KG1 (cell line): ENCODE data around the gene AP1M1.
"Not testable (repeated sequence)": the region's sequence is repeated elsewhere in the genome, so short reads cannot be mapped to it uniquely, and the experiment has no call there.

Experiments used
- DNase-seq: peaks from one replicate; lab custom pipeline; 2025; lab: John Stamatoyannopoulos, UW

AP1M1 gene

DNA sequence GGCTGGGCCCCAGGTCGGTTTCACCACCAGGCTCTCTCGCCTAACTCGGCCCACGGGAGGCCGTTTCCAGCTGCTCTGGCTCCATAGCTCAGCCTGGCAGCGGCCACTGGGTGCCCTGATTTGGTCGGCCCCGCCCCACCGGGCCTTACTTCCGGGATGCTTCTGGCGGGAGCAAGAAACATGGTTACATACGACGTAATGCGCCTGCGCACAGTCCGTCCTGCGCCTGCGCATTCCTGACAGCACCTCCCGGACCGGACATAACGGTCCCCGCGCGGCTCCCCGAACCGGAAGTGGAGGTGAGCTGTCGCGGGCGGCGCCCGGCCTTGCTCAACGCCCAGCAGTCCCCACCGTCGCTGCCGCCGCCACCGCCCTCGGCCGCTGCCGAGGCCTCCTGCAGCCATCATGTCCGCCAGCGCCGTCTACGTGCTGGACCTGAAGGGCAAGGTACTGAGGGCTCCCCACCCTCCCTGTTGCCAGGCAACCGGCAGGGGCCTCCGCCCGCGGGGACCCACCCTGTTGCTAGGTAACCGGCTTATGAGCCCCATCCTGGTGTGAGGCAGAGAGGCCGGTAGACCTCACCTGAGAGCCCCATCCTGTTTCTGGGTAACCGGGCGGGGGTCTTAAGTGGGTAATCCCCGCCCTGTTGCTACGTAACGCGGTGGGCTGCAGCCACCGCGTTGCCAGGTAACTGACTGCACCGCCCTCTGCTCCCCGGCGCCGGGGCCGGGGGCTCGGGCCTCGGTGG, at the start of gene AP1M1:
Gene AP1M1 (plus strand): TSS at position 290 of the 748 bp plus-strand sequence. CDS start 116 bp downstream, at position 406.
- peak; percentile 94 for DNase-seq

DNA sequence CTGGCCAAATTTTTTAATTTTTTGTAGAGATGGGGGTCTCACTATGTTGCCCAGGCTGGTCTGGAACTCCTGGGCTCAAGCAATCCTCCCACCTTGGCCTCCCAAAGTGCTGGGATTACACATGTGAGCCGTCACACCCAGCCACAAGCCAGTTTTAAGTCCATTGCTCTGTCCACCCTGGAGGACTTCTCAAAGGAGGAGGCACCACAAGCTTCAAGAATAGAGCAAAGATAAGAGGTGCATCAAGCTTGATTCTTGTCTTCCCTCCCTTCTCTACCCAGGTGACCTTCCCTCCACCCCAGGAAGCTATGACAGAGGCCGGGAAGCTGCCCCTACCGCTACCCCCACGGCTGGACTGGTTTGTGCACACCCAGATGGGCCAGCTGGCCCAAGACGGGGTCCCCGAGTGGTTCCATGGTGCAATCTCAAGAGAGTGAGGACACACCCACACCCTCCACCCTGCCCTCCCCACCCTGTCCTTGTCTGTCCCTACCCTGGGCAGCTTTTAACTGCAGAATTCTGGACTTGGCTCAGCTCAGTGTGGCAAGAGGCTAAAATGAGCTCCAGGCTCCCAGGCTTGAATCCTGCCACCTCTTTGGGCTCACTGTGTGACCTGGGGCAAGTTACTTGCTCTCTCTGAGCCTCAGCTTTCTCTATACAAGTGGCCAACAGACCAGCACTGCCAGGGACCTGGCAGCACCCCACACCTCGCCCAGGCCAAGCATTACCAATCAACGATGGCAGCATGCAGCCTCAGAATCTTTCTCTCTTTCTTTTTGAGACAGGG, 49.1 kb upstream of the AP1M1 start:
- DNase-seq = no peak

DNA sequence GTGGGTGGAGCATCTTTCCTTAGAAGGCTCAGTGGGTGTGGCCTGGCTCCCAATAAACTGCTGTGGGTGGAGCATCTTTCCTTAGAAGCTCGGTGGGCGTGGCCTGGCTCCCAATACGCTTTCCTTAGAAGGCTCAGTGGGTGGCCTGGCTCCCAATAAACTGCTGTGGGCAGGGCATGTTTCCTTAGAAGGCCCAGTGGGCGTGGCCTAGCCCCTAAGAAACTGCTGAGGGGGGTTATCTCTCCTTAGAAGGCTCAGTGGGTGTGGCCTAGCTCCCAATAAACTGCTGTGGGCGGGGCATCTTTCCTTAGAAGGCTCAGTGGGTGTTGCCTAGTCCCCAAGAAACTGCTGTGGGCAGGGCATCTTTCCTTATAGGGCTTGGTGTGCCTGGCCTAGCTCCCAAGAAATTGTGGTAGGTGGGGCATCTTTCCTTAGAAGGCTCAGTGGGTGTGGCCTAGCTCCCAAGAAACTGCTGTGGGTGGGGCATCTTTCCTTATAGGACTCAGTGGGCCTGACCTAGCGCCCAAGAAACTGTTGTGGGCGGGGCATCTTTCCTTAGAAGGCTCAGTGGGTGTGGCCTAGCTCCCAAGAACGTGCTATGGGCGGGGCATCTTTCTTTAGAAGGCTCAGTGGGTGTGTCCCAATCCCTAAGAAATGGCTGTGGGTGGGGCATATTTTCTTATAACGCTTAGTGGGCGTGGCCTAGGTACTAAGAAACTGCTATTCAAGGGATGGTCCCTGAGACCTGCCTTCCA, 44.0 kb upstream of the AP1M1 start:
- DNase-seq = no peak

DNA sequence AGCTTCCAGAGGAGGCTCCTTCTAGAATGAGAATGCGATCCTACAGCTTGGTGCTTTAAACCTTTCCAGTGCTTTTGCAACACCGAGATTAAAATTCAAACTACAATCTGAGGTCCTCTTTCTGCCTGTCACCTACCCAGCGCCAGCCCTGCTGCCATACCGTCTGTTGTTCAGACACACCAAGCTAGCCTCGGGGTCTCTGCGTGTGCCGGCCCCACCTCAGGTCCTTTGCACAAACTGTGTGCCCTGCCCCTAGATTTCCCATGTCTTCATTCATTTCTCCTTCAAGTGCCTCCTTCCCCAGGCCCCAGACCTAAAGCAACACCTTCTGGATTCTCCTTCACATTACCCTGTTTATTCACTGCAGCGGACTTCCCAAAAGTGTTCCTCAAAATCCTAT, 43.2 kb upstream of the AP1M1 start:
- DNase-seq = no peak

DNA sequence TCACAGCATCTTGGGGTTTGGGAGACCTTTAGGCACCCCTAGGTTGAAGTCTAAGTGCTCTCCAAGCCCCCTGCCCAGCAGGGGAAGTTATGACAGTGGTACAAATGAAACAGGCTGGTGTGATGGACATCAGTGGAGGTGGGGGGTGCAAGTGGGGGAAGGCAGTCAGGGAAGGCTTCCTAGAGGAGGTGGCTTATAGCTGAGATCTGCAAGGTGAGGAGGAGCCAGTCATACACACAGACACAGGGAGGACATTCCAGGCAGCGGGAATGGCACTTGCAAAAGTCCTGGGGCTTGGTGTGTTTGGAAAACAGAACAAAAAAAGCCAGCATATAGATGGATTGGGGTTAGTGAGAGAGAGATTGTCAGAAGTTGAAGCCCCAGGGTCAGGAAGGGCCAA, 42.6 kb upstream of the AP1M1 start:
- no peak for DNase-seq

DNA sequence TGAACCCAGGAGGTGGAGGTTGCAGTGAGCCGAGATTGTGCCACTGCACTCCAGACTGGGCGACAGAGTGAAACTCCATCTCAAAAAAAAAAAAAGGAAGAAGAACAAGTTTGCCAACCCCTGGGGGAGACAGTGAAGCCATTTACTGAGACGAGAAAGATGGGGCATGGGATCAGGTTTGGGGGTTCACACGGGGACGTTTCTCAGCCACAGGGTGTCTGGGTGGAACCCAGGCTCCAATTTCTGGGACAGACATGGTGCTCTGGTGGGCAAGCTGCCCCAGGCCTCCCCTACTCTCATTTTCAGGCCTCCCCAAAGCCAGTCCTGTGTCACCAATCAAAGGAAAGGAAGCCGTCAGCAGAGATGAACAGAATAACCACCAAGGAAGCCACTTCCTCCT, 40.8 kb upstream of the AP1M1 start:
- no peak for DNase-seq

DNA sequence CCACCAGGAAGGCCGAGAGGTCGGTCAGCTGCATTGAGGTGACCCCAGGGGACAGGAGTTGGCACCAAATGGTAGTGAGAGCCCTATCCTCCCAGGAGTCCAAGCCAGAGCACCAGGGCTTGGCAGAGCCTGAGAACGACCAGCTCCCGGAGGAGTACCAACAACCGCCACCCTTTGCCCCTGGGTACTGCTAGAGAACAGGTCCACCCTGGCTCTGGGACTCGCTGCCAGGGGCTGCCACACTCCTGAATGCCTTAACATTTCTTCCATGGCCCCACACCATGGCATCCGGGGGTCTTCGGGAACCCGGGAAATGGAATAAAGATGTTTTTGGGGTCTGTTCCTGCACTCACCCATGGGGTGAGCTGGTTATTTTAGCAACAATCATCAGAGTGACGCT, 40.1 kb upstream of the AP1M1 start:
- DNase-seq = no peak

DNA sequence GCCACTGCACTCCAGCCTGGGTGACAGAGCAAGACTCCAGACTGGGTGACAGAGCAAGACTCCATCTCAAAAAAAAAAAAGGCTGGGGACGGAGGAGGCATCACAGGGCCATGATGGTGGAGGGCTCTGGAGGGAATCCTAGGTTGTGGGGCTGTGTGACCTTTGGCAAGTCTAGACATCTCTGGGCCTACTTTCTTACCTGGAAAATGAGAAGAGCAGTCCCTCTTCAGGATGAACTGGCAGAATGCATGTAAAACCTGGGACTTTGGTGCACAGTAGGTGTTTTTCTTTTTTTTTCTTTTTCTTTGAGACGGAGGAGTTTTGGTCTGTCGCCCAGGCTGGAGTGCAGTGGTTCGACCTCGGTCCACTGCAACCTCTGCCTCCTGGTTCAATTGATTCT, 38.1 kb upstream of the AP1M1 start:
- DNase-seq = no peak

DNA sequence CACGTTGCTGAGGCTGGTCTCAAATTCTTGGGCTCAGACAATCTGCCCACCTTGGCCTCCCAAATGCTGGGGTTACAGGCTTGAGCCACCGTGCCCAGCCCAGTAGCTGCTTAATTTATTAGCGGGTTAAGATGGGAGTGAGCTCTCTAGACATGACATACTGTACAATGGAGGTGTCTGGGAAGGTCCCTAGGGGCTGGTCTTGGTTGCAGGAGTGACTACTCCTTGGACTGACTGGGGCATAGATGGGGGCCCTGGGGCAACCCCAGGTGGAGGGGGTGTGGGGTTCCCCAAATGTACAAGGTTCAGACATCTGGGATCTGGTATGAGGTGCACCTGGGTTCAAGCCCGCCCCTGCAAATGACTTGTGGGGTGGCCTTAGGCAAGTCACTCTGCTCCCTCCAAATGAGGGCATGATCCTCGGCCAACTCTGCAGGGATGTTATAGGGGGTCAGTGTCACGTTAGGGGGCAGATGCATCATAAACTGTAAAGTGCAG, 37.2 kb upstream of the AP1M1 start:
- DNase-seq = no peak

DNA sequence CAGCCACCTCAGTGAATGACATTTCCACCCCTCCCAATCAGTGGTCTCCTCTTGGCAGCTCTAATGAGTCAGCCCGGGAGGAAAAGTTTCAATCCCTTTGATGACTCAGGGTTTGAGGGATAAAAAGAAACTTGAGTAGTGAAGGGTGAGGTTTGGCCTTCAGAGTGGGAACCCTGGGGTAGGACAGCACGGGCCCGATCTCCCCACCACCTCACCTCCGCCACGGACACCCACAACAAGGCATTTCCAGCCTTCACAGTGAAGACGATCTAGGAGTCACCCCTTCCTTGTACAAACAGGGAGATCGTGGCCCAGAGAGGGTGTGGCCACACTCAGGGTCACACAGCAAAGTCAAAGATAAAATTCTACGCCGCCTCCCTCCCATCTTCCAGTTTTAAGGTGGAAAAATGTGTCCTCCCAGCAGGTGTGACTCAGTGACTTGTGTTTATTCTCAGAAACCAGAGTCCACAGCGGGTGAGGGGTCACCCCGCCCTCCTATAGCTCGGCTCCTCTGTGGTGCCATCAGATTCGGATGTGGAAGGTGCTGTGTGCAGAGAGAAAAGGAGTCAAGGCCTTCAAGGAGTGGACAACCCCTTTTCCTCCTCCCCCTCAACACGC, 36.7 kb upstream of the AP1M1 start:
- DNase-seq = no peak

DNA sequence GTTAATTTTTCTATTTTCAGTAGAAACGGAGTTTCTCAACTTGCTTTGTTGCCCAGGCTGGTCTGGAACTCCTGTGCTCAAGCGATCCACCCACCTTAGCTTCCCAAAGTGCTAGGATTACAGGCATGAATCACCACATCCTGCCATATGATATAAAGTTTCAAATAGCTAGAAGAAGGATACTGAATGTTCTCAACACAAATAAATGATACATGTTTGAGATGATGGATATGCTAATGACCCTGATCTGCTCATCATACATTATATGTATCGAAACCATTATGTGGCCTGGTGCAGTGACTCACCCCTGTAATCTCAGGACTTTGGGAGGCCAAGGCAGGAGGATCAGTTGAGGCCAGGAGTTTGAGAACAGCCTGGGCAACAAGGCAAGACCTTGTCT, 35.9 kb upstream of the AP1M1 start:
- DNase-seq = no peak

DNA sequence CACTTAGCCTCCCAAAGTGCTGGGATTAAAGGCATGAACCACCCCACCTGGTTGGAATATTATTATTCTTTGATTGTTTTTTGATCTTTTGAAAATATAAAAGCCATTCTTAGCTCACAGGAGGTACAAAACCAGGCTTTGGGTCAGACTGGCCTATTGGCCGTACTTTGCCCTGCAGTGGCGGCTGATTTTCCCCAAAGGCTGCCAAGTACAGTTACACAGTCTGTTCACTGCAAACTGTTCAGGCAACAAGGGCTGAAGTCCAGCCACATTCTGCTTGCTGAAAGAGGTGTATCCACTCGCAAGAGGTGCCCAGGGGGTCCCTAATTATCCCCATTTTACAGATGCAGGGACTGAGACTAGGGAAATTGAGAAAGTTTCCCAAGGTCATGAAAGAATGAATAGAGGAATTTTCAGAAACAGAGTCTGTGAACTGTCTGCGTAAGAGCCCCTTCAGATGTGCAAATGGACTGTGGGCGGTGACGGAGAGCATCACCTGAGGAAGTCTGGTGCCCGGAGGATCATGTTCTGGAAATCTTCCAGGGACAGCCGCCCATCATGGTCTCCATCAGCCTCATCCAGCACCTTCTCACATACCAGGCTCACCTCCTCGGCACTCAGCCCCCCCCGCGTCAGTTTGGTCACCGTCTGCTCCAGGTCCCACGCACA, 33.4 kb upstream of the AP1M1 start:
- no peak for DNase-seq

DNA sequence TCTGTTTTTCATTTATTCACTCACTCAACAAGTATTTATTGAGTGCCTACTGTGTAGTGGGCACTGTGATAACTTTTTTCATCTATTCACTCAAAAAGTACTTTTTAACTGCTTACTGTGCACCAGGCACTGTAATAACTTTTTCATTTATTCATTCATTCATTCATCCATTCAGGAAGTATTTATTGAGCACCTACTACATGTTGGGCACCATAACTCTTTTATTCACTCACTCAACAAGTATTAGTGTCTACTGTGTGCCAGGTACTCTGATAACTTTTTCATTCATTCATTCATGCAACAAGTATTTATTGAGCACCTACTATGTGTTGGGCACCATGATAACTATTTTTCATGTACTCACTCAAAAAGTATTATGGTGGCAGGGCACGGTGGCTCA, 31.3 kb upstream of the AP1M1 start:
- no peak for DNase-seq

DNA sequence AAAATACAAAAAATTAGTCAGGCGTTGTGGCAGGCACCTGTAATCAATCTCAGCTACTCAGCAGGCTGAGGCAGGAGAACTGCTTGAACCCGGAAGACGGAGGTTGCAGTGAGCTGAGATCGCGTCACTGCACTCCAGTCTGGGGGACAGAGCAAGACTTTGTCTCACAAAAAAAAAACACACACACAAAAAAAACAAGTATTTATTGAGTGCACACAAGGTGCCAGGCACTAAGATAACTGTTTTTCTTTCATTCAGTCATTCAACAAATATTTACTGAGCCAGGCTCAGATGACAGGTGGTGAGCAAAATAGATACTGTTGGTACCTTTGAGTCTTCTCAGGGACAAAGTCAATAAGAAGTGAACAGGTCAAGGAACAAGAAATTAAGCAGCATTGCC, 30.7 kb upstream of the AP1M1 start:
- DNase-seq = no peak

DNA sequence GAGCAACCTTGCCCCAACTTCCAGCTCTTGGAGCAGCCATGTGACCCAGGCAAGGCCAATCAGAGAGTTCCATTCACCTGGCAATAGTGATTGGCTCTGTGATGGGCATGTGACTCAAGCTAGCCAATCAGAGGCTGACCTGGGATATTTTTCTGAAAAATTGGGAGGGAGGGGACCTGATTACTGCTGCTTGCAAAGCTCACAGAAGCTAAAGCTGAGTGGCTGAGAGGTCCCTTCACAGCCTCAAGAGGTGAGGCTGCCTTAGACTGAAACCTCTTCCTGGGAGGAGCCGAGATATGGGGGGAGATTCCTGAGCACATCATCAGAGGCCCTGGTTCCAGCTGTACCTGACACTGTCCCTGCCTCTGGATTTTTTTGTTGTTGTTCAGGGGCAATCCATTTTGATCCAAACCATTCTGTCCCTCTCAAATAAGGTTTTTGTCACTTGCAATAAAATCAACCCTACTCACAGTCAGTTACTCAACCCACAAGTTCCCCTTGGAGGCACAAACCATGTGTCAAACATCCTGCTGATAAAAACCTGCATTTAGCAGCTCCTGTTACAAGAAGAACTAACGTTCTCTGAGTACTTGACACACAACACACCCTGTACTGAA, 29.1 kb upstream of the AP1M1 start:
- peak; percentile 52 for DNase-seq

DNA sequence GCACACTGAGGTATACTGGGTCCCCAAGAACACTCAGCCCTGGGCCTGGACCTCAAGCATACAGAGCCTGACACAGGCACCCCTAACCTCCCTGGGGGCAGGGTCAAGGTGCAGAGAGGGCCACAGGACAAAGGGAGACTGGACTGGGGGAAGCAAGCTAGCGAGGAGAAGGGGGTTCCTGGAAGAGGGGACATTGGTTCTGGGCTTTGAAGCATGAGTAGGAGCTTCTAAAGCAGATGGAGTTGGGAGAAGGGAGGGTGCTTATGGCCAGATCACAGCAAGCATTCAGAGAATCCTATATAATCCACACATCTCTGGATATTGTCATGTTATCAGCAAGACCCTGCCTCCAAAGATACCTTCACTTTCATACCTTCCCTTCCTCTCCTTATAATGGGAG, 27.6 kb upstream of the AP1M1 start:
- no peak for DNase-seq

DNA sequence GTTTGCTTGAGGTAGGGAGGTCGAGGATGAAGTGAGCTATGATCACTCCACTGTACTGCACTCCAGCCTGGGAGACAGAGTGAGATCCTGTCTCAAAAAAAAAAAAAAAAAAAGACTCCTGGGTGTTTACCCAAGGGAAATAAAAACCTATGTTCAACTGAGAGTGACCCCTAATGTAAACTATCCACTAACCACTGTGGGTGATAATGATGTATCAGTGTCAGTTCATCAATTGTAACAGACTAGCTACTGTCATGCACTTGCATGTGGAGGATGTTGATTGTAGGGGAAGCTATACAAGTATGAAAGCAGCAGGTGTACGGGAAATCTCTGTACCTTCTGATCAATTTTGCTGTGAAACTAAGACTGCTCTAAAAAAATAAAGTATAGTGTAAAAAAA, 21.8 kb upstream of the AP1M1 start:
- no peak for DNase-seq

DNA sequence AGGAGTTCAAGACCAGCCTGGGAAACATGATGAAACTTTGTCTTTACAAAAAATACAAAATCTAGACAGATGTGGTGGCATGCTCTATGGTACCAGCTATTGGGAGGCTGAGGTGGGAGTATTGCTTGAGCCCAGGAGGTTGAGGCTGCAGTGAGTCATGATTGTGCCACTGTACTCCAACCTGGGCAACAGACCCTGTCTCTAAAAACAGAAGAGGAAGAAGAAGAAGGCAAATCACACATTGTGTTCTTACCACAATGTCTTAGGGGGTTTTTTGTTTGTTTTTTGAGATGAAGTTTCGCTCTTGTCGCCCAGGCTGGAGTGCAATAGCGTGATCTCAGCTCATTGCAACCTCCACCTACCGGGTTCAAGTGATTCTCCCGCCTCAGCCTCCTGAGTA, 18.8 kb upstream of the AP1M1 start:
- DNase-seq = not testable (repeated sequence)

DNA sequence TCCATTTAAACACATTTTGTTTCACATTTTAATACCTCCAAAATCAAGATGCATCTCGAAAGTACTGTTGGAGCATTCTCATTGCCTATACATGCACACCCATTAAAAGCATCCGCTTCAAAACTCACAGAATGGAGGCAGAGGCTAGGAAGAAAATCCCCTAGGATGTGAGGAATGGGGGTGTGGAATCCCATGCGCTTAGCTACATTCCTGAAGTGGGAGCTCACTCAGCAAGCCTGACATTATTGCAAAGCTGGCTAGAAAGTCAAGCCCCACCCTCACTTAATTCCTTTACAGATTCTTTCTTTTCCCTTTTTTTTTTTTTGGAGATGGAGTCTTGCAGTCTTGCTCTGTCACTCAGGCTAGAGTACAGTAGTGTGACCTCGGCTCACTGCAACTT, 17.1 kb upstream of the AP1M1 start:
- no peak for DNase-seq

DNA sequence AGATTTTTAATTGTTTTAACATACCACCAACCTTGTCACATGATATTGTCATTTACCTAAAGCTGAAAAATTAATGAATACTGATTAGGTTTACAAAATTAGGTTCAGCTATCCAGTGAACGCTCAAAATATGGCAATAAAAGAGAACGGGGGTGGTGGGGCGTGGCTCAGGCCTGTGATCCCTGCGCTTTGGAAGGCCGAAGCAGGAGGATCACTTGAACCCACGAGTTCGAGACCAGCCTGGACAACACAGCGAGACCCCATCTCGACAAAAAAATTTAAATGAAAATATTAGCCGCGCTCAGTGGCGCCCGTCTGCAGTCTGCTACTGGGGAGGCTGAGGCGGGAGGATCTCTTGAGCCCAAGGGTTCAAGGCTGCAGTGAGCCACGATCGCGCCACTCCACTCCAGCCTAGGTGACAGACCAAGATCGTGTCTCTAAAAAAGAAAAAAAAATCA, 13.0 kb upstream of the AP1M1 start:
- no peak for DNase-seq

DNA sequence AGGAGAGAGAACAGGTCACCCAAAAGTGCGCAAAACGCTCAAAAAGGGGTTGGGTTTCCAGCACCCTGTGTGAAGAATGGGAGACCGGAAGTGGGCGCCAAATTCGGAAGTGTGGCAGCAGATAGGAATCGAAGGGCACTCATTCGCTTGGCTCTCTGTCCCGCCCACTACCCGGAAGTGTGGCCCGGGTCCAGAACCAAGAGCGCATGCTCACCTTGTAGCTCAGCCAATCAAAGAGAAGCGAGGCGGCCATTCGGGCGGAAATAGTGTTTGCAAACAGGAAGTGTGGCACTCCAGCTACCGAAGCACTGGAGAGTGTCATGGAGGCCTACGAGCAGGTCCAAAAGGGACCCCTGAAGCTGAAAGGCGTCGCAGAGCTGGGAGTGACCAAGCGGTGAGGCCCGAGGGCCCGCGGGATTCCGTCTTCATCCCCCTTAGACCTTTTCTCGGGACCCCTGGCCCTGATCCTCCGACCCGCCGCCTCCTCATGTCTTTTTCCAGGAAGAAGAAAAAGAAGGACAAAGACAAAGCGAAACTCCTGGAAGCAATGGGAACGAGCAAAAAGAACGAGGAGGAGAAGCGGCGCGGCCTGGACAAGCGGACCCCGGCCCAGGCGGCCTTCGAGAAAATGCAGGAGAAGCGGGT, 12.5 kb upstream of the AP1M1 start, which contains the start of gene FAM32A:
Gene FAM32A (plus strand): TSS at position 288 of the 645 bp plus-strand sequence. CDS start 33 bp downstream, at position 321.
- peak; percentile 92 for DNase-seq
